ENCODE measurements around the gene CCDC33.

Gene CCDC33

DNA sequence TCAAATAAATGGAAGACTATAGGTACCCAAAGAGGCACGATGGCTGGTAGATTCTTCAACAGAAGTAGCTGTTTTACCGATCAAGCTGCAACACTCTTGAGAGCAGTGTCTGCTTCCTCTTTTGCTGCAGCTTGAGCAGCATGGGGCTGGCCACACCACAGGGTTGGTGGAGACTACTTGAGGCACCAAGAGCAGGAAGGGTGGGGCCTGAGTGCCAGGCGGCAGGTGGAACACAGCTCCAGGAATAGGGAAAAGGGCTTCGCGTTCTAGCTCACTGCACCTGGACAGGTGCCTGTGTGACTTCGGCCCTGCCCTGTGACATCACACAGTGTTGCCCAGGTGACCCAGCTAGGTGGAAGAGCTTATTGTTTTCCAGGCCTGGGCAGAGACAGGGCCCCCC, at the start of gene CCDC33:
CCDC33 (plus strand) TSS at position 365 of the 400 bp plus-strand sequence. CDS start 394 bp downstream, outside the sequence.
- no peak for DNase-seq (ENCODE audit: low read depth)

DNA sequence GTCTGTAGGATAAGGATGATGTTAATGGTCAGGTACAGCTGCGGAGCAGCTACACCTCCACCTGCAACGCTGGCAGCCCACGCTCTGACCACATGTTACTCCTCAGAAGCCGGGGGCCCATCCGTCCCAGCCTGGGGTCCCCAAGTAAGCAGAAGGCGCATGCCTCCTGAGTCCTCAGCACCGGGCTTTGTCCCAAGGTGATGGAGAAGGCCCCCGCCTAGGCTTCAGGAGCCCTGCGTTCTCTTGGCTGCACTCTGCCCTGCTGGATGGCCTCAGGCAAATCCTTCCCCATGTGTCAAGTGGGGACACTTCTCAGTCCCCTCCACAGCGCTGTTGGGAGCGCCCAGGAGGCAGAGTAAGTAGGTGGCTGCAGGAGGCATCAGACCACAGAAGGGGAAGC, 47.9 kb upstream of the CCDC33 start:
- DNase-seq (ENCODE audit: low read depth), result no peak

- no peak for DNase-seq (ENCODE audit: low read depth)
Observed at GRCh38 chr15:74191798-74192197, 44.3 kb upstream of the CCDC33 start.

DNA sequence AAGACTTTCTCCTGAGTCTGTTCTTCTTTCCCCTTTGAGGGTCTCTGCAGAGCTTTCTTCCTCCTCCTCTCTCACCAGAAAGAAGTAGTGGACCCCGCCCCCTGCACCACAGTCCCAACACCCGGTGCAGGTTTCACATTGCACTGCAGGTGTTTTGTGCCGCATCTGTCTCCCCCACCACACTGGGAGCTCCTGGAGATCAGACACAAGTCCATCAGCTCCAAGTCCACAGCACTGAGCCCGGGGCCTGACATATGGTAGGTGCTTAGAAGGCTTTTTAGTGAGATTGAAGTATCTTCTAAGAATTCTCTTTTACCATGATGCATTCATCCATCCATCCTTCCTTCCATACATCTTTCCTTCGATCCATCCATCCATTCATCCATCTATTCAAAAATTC, 43.4 kb upstream of the CCDC33 start:
- no peak for DNase-seq (ENCODE audit: low read depth)

DNA sequence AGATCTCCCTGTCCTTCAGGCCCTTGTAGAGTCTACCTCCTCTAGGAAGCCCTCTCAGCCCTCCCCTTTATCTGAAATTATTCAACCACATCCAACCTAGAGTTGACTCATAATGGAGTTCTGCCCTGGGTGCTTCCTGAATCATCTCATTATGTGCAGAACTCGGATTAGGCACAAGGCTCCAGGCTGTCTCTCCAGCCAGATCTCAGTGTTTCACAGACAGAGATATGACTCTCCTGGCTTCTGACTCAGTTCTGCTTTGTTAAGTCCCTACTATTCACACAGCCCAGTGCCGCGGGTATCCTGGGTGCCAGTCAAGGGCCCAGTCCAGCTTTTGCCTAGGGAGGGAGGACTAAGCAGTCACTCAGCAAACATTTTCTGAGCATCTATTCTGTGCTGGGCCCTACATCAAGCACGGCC, 42.8 kb upstream of the CCDC33 start:
- DNase-seq (ENCODE audit: low read depth), result no peak

DNA sequence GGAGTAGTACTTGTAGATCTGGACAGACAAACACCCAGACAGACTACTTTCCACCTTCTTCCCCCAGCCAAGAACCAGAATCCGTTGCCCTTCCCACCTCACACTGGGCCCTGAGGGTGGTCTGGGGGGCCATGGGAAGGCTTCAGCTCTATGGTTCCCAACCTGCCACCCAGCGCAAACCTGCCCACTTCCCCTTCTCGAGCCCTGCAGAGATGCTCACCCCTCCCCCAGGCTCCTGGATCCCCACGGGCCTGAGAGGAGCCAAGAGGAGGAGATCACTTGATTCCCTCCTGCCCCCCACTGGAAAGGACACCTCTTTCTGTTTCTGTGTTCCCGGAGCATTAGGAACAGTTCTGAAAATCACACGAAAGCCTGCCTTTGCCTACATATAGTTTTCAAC, 42.2 kb upstream of the CCDC33 start:
- DNase-seq (ENCODE audit: low read depth), result no peak

DNA sequence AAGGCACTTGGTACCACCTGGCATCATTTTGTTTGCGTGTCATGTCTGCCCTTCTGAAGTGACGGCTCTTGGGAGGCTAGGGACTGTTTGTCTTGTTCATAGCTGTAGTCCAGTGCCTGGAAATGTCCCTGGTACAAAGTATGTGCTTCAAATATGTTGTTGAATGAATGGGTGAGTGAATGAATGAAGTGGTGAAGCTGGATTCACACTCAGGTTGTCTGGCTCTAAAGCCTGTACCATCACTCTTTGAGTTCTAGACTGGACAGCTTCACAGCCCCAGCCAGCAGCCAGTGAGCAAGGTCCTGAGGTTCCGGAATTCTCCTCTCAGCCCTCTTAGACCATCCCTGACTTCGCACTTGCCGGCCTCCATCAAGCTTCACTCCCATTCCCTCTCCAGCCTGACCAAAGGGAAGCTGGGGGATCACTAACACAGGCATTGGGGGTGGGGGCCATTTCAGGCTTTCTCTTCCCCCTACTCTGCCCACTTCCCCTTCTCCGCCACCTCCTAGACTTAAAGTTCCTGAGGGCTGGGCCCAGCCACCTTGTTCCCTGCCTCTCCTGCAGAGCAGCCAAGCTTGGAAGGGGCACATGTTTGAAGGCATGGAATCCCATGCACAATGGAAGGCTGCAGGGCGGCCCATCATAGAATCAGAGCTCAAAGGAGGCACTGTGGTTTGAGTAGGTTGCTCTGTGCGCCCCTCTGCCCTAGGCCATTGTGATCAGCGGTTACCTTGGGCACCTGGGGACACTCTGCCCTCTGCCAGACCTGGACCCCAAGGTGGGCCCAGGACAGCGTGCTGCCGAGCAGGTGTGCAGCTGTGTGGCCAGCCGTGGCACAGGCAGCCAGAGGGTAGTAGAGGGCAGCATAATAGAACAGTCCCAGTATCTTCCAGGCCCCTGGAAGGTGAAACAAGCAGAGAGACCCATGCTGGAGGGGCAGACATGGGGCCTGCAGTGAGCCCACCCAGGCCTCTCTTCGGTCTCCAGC, 41.3 kb upstream of the CCDC33 start:
- no peak for DNase-seq (ENCODE audit: low read depth)

- no peak for DNase-seq (ENCODE audit: low read depth)
Observed at GRCh38 chr15:74196175-74196574, 40.0 kb upstream of the CCDC33 start.

DNA sequence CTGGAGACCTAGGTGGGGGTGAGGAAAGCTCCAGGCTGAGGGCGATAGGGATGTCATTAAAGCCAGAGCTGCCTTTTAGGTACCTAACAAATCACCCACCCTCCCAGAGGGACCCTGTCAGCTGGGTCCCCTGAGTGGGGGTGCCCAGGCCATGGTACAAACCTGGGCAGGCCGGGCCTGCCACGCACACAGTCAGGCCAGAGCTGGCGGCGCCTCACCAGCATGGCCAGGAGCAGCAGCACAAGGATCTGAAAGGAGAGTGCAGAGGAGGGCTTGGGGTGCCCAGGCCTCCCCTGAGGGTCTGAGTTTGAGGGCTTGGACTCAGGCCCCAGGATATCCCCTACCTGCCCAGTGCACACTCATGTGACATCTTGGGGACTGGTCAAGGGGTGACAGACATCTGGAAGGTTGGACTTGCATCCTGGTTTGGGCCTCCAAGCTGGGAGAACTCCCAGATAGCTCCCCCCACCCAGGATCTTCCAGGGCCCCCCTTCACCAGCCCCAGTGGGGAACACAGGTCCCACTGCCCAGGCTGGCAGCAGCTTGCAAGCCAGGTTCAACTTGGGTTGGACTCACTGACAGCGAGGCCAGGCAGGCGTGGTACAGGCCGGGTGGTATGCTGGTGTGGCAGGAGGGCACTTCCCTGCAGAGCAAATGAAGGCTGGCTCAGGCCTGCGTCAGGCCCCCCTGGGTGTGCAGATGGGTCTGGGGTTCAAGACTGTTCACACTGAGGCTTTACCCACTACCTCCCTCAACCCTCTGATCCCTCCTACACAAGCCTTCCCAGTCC, 38.8 kb upstream of the CCDC33 start:
- DNase-seq (ENCODE audit: low read depth), result no peak

DNA sequence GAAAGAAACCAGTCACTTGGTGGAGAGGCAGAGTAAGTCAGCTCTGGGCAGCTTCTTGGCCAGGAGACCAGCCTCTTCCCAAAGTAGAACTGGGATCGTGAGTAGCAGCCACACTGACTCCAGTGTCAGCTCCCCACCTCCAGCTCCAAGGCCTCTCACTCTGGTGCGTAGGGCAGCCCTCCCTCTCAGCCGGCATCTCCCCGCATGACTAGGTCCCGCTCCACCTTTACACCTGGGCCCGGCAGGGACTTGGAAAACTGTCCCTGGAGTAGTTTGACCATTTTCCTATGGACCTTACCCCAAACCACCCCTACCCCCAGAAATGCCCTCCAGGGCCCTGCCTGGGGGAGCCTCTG, 36.9 kb upstream of the CCDC33 start:
- no peak for DNase-seq (ENCODE audit: low read depth)

DNA sequence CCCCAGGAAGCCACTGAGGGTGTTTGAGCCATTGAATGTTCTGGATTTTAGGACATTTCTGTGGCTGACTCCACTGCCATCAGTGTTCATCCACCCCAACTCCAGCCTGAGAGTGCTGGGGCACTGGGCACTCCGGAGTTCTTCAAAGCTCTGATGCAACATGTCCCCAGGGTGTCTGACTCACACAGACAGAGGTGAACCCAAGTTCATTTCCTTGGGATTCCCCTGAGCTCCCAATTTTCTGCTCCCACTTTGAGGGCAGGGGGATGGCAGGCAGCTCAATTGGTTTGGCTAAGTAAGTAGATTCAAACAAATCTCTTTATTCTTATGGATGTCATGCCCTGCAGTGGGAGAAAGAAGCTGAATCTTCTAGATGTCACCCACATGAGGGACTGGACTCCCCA, 35.7 kb upstream of the CCDC33 start:
- no peak for DNase-seq (ENCODE audit: low read depth)

DNA sequence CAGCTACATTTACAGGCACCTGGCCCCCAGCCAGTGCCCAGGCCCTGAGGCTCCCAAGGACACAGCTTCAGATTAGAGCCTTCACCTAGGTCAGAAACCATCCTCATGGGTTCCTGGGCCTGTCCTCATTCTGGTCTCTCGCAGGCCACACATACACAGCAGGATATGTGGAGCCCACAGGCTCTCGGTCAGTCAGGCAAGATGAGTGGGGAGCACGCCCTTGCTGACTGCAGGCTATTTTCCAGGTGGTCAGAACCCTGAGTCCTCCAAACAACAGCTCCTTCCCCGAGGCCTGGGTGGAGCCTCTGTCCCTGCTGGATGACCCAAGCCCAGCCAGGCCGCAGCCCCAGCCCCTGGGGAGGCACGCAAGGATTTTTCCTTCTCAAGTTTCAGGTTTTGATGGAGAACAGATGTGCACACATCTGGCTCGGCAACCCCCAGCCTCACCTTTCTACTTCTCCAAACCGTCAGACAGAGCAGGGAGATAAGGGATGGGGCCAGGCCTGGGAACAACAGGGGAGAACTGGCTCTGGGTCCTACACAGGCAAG, 35.2 kb upstream of the CCDC33 start:
- no peak for DNase-seq (ENCODE audit: low read depth)

DNA sequence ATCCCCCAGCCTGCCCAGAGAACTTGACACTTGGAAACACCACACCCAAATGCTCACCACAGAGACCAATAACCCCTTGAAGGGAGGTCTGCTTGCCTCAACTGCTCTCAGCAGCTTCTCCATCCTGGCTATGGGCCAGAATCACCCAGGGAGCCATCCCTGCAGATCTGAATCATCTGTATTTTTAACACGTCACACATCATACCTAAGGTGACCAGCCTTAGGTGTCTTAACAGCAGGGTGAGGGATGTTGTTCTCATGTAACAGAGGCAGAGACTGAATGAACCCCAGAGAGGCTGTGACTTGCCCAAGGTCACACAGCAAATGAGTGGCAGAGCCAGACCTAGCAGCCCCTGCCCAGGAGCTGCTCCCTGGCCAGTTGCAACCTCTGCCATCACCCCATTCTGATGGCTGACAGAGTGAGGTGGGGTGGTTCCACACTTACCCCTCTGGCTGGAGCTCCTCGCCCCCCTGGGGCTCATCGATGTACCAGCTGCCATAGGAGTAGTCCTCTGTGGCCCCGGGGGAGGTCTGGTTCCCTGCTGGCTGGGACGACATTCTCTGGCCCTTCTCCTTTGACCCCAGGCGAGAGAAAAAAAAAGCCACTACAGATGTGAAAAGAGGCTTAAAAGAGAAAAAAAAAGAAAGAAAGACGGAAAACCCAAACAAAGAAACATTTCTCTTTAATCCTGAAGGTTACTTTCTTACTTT, 34.3 kb upstream of the CCDC33 start:
- DNase-seq (ENCODE audit: low read depth), result no peak

- peak; percentile 69 for DNase-seq (ENCODE audit: low read depth)
Observed at GRCh38 chr15:74202452-74203401, 33.4 kb upstream of the CCDC33 start, which contains the start of gene STRA6. Gene STRA6, minus strand, starts transcription at chr15:74202787. Its CDS starts 520 bp downstream, at chr15:74202267.

- DNase-seq (ENCODE audit: low read depth), result no peak
Observed at GRCh38 chr15:74203914-74204431, 32.2 kb upstream of the CCDC33 start.

DNA sequence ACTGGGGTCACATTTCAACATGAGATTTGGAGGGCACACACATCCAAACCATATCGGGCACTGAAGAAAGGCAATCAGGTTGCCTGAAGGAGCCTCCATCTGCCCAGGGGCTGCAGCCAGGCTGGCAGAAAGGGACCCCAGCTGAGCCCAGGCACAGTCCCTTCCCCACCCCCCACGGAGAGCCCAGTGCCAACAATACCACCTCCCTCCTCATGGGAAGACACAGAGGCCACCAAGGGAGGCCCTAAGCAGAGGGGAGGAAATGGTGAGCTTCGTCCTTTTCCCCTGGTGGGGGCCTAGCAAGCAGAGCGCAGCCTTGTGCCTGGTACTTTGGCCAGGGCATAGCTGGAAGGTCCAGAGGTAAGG, 30.6 kb upstream of the CCDC33 start:
- no peak for DNase-seq (ENCODE audit: low read depth)

GRCh38 chr15:74206801-74207281, 29.3 kb upstream of the CCDC33 start:
- DNase-seq (ENCODE audit: low read depth), result no peak

DNA sequence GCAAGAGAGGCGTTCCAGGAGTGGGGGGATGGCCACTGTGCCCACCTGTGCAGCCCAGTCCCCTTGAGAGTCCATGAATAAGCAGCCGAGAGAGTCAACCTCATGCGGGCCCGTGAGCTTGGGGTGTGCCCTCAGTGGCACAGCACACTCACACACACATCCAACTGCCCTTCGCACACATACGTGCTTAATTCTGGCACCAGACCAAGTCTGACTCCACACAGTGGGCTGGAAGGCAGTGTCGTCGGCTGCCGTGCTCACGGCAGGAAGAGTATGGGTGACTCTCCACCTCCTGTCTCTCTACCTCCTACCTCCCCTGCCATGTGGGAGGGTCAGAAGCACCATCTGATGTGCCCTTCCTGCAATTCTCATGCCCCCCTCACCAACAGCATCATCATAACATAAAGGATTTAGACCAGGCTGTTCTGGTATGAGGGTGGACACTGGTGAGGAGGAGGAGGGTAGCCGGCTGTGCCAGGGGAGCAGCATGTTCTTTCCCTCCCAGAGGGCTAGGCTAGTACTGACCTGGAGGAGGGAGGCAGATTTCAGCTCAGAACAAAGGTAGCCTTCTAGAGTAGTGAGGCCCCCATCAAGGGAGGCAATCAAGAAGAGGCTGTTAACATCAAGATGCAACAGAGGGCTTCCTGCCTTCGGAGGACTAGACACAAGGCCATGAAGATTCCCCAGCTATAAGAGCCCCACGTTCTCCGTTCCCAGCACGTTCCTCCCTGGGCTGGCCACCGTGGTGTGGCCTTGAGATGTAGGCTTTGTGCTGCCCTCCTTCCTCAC, 28.3 kb upstream of the CCDC33 start:
- DNase-seq (ENCODE audit: low read depth), result no peak

GRCh38 chr15:74208496-74208895, 27.6 kb upstream of the CCDC33 start:
- DNase-seq (ENCODE audit: low read depth), result no peak

All from CMK (cell line).